Activated T-helper 17 cell treated with anti-CD3 and anti-CD28 coated beads, Interleukin-2, amount 50 U/mL, for 72 hours (primary cell): ENCODE measurements around the gene FBXO11. TPM values are rescaled to one million over a fixed set of nuclear protein-coding genes. Genes with fewer than 3 reads are reported as not detected.

ENCODE experiments used
- ATAC-seq: fragments of 150-1000 bp; cut with Tn5 transposase; replicated peaks from 2 replicates; pipeline ENCODE4 v1.10.0; 2021; ENCODE audit warnings: mild to moderate bottlenecking, moderate library complexity
- H3K27ac Mint-ChIP-seq: one replicate; pipeline ENCODE4 v1.8.0; 2022; ENCODE audit warnings: mixed read lengths
- H3K27me3 Mint-ChIP-seq: one replicate; pipeline ENCODE4 v1.8.0; 2022; ENCODE audit warnings: mixed read lengths
- H3K36me3 Mint-ChIP-seq: one replicate; pipeline ENCODE4 v1.8.0; 2022; ENCODE audit warnings: low read depth, mild to moderate bottlenecking, mixed read lengths
- H3K4me1 Mint-ChIP-seq: one replicate; pipeline ENCODE4 v1.8.0; 2022; ENCODE audit warnings: mixed read lengths
- H3K4me3 Mint-ChIP-seq: one replicate; pipeline ENCODE4 v1.8.0; 2022; ENCODE audit warnings: mild to moderate bottlenecking, mixed read lengths
- H3K9me3 Mint-ChIP-seq: one replicate; pipeline ENCODE4 v1.8.0; 2022; ENCODE audit warnings: mixed read lengths
- total RNA-seq, 2 donors: library from RNA; stranded (reverse); gene quantifications; one replicate each; pipeline ENCODE4 v1.2.3, GENCODE V29; 2022

The FBXO11 gene
- total RNA-seq, 2 donors from 2014 or later = 43.5 to 66.7 TPM

DNA sequence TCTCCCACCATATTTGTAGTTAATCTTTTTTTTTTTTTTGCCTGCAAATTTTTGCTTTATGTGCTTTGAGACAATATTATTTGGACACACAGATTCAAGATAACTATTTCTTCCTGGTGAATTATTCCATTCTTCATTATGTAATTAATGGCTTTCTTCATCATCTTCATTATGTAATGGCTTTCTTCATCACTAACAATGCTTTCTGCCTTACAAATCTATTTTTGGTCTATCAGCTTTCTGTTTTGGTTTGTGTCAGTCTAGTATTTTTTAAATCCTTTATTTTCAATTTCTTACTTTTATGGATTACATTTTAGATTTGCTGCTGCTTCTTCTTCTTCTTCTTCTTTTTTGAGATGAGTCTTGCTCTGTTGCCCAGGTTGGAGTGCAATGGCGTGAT is 62.9 kb downstream of the FBXO11 start:
- Mint-ChIP-seq H3K27ac (peak overlapping the region; percentile 66), H3K36me3 (peaks cover 46% of the 10 kb centered on the region), H3K4me1 (peaks cover 11% of the 10 kb centered on the region), H3K9me3 (no peaks in the 10 kb centered on the region), H3K4me3 (no peak overlapping the region), H3K27me3 (no peaks in the 10 kb centered on the region)
- ATAC-seq = no peak

DNA sequence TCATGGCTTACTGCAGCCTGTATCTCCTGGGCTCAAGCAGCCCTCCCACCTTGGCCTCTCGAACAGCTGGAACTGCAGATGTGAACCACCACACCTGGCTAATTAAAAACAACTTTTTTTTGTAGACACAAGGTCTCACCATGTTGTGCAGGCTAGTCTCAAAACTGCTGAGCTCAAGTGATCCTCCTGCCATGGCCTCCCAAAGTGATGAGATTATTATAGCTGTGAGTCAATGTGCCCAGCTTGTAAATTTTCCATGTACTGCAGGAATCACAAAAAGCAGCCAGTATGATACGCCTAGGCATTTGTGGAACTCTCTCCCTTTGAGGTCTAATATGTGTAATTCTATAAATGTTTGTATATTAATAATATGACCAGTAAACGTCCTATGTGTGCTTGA is 63.5 kb downstream of the FBXO11 start:
- ATAC-seq = no peak
- Mint-ChIP-seq H3K27ac (peak overlapping the region; percentile 66), H3K9me3 (no peaks in the 10 kb centered on the region), H3K27me3 (no peaks in the 10 kb centered on the region), H3K4me1 (peaks cover 11% of the 10 kb centered on the region), H3K4me3 (no peak overlapping the region), H3K36me3 (peaks cover 47% of the 10 kb centered on the region)

DNA sequence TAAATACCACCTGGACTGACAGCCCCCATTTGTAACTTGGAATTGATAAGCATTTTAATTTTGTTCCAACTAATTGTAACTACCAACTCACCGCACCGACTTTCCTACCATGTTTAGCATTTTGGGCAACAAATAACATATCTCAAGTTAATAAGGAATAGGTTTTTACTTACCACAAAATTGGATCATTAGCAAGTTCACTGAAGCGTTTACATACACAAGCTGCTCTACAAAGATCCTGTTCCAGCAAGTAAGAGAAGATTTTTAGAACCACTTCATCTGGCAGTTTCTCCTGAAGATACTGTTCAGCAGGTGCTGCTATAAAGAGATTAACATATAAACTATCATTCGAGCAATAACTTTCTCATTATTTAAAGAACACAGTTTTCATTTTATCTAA is 67.6 kb downstream of the FBXO11 start:
- H3K9me3 Mint-ChIP-seq = no peaks in the 10 kb centered on the region
- ATAC-seq = no peak
- H3K27ac Mint-ChIP-seq = no peak overlapping the region
- peaks cover 5% of the 10 kb centered on the region for H3K4me1 Mint-ChIP-seq
- H3K4me3 Mint-ChIP-seq = no peak overlapping the region
- H3K27me3 Mint-ChIP-seq = no peaks in the 10 kb centered on the region
- peaks cover 84% of the 10 kb centered on the region for H3K36me3 Mint-ChIP-seq

DNA sequence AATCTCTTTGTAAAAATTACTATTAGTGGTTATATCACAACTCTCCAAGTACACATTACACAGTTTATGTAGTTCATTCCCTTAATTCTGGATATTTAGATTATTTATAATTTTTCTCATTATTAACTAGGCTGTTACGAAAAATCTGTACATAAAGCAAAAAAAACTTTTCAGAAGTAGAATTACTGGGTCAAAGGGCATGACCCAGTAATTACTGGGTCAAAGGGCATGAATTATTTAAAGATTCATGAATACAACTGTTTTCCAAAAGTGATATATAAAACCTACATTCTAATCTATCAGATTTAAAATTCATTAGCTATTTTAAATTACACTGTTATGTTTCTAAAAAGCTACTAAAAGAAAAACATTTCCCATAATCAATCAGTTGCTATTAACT is 68.0 kb downstream of the FBXO11 start:
- peaks cover 82% of the 10 kb centered on the region for H3K36me3 Mint-ChIP-seq
- H3K4me3 Mint-ChIP-seq = no peak overlapping the region
- peaks cover under 1% of the 10 kb centered on the region for H3K4me1 Mint-ChIP-seq
- no peak overlapping the region for H3K27ac Mint-ChIP-seq
- H3K9me3 Mint-ChIP-seq = no peaks in the 10 kb centered on the region
- no peaks in the 10 kb centered on the region for H3K27me3 Mint-ChIP-seq
- no peak for ATAC-seq

DNA sequence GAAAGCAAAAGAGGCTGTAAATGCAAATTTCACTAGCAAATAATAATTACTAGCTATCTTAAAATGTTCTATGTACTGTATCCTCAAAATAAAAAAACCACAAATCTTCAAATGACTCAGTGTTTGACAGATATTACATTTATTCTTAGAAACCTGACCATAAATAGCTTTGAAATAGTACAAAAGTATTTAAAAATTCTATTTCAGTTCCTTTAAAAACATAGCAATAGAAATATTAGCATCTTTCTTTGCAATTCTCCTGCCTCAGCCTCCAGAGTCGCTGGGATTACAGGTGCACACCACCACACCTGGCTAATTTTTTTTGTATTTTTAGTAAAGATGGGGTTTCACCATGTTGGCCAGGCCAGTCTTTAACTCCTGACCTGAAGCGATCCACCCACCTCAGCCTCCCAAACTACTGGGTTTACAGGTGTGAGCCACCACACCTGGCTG is 72.8 kb downstream of the FBXO11 start:
- no peaks in the 10 kb centered on the region for H3K4me1 Mint-ChIP-seq
- H3K27ac Mint-ChIP-seq = no peak overlapping the region
- no peaks in the 10 kb centered on the region for H3K9me3 Mint-ChIP-seq
- no peak for ATAC-seq
- H3K36me3 Mint-ChIP-seq = peaks cover 90% of the 10 kb centered on the region
- no peaks in the 10 kb centered on the region for H3K27me3 Mint-ChIP-seq
- H3K4me3 Mint-ChIP-seq = no peak overlapping the region

DNA sequence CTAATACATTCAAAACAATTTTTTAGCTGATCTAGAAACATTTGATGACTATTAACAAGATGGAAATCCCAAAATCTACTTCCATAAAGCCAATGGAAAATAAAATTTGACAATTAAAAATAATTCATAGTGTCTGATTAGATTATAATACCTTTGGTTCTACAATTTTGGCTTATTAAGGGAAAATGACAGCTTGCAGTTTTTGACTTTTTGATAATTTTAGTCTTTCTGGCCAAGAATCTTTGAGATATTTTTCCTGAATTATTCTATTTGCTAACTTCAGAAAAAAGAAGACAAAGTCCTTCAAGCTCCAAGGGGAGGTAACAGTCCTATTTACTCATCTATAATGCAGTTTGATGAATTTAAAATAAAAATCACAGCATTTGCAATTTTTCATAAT is 83.8 kb downstream of the FBXO11 start:
- no peak for ATAC-seq
- H3K4me3 Mint-ChIP-seq = no peak overlapping the region
- no peaks in the 10 kb centered on the region for H3K4me1 Mint-ChIP-seq
- no peaks in the 10 kb centered on the region for H3K9me3 Mint-ChIP-seq
- H3K36me3 Mint-ChIP-seq = peaks cover 98% of the 10 kb centered on the region
- H3K27me3 Mint-ChIP-seq = no peaks in the 10 kb centered on the region
- no peak overlapping the region for H3K27ac Mint-ChIP-seq

DNA sequence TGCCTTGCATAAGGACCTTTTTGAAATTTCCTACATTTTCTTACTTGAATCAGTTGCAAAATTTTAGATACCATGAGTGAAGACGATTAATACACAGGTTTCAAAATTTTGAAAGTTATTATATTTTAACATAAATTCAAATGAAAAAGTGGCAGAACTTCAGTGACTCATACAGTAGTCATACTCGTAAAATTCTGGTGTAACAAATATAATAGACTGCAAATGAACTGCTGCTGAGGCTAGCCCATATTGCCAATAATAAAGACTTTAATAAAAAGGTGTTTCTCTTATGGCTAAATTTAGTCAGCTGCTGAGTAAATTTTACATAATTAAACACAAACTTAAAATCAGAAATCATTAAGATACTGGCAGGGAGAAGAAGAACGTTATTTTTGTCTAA is 86.5 kb downstream of the FBXO11 start:
- Mint-ChIP-seq H3K4me3 (no peak overlapping the region), H3K4me1 (no peaks in the 10 kb centered on the region), H3K9me3 (no peaks in the 10 kb centered on the region), H3K36me3 (peaks cover 98% of the 10 kb centered on the region), H3K27me3 (no peaks in the 10 kb centered on the region), H3K27ac (no peak overlapping the region)
- ATAC-seq = no peak

DNA sequence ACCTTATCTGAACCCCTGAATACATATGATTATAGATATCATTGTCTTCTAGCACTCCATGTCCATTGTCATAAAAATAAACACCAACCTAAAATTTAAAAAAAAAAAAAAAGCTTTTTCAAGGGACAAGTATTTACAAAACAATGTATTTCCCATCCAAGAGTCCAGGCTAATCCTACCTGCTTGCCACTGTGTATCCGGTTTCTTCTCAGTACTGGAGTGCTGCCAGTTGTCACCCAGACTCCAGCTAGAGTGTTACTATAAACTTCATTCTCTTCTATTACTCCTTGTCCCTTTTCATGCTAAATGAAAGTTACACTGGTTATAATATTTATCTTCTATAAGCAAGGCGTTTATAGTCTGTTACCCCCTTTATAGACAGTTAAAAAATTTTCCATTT is 87.5 kb downstream of the FBXO11 start:
- no peaks in the 10 kb centered on the region for H3K27me3 Mint-ChIP-seq
- H3K36me3 Mint-ChIP-seq = peaks cover 98% of the 10 kb centered on the region
- H3K4me3 Mint-ChIP-seq = no peak overlapping the region
- H3K4me1 Mint-ChIP-seq = no peaks in the 10 kb centered on the region
- ATAC-seq = no peak
- H3K9me3 Mint-ChIP-seq = no peaks in the 10 kb centered on the region
- no peak overlapping the region for H3K27ac Mint-ChIP-seq

DNA sequence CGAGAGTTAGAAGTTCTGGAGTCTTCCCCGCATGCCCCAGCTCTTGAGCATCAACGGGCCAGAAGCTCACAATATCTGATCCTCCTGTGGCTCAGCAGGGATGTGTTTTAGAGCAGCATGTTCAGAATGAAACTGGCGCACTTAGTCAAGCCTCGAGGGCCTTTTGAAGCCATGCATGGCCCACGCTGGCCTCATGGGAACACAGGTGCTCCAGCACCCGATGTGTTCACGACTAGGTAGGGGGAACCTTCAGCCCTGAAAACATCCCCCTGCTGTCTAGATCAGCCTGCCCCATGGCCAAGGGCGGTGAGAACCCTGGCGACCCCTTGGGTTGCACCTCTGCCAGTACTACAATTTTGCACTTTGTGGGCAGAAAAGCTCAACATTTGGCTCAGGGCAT is 90.5 kb downstream of the FBXO11 start:
- Mint-ChIP-seq H3K4me1 (peaks cover 5% of the 10 kb centered on the region), H3K4me3 (no peak overlapping the region), H3K36me3 (peaks cover 100% of the 10 kb centered on the region), H3K27me3 (no peaks in the 10 kb centered on the region), H3K9me3 (no peaks in the 10 kb centered on the region), H3K27ac (no peak overlapping the region)
- no peak for ATAC-seq

DNA sequence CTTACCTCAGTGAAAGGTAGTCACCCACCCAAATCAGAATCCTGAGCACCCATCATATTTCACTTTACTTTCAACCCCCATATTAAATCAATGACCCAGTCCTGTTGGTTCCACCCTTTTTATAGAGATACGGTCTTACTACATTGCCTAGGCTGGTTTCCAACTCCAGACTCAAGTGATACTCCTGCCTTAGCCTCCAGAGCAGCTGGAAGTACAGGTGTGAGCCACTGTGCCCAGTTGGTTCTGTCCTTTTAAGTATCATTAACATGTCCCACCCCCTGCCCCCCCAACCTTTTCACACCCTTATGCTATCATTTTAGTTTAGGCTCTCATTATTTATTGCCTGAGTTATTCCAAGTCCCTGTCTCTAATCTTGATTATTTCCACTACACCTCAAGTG is 94.6 kb downstream of the FBXO11 start:
- peak overlapping the region; percentile 61 for H3K27ac Mint-ChIP-seq
- no peaks in the 10 kb centered on the region for H3K27me3 Mint-ChIP-seq
- no peaks in the 10 kb centered on the region for H3K9me3 Mint-ChIP-seq
- H3K4me3 Mint-ChIP-seq = no peak overlapping the region
- peaks cover 100% of the 10 kb centered on the region for H3K36me3 Mint-ChIP-seq
- H3K4me1 Mint-ChIP-seq = peaks cover 5% of the 10 kb centered on the region
- ATAC-seq = no peak

DNA sequence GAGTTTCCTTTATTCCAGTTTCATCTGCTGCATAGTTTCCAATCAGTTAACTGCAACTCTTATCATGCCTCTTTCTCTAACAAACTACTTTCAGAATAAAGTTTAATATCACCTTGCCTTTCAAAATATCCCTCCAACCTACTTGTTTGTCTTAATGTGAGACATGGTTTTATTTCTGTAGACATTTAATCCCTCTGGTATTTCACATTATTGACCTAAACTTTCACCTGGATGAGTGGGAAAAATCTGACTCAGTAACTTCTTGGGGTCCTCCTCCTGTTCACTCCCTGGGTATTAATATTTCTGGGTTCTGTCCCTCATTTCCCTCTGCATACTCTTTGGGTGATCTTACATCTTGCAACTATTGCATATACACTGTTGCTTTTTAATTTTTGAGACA is 95.4 kb downstream of the FBXO11 start:
- no peaks in the 10 kb centered on the region for H3K9me3 Mint-ChIP-seq
- H3K4me3 Mint-ChIP-seq = no peak overlapping the region
- H3K27ac Mint-ChIP-seq = peak overlapping the region; percentile 61
- no peaks in the 10 kb centered on the region for H3K27me3 Mint-ChIP-seq
- peaks cover 5% of the 10 kb centered on the region for H3K4me1 Mint-ChIP-seq
- no peak for ATAC-seq
- peaks cover 100% of the 10 kb centered on the region for H3K36me3 Mint-ChIP-seq

DNA sequence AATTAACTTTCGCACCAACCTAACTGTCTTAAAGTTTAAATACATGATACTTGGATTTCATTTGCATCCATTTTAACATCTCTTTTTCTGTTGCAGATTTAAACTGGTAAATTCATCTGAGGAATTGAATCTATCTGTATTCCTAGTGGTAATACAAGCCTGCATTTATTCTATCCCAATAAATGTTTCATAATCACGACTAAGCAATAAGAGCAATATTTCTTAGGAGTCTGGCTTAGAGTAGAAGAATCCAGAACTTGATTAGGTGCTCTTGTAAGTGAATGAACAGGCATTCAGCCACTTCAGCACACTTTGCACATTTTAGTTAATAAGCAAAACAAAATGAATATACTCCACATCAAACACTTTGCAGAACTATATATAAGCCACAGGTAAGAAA is 96.4 kb downstream of the FBXO11 start:
- Mint-ChIP-seq H3K36me3 (peaks cover 100% of the 10 kb centered on the region), H3K9me3 (no peaks in the 10 kb centered on the region), H3K27ac (no peak overlapping the region), H3K4me1 (peaks cover 5% of the 10 kb centered on the region), H3K4me3 (no peak overlapping the region), H3K27me3 (no peaks in the 10 kb centered on the region)
- ATAC-seq = no peak

DNA sequence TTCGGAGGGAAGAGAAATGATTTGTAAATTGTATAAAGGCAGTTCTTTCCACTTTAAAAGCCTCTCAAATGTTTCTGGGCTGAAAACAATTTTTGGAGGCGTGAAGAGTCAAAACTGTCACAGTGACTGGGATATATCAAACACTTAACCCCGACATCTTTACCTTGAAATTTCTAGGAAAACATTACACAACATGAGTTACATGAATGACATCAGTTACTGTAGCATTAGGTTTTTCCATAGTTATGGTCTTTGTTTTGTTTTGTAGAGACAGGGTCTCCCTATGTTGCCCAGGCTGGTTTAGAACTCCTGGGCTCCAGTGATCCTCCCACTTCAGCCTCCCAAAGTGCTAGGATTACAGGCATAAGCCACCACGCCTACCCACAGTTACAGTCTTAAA is 97.7 kb downstream of the FBXO11 start:
- peak; percentile 3 for ATAC-seq
- Mint-ChIP-seq H3K27ac (peak overlapping the region; percentile 5), H3K4me1 (peaks cover 5% of the 10 kb centered on the region), H3K9me3 (no peaks in the 10 kb centered on the region), H3K4me3 (no peak overlapping the region), H3K27me3 (no peaks in the 10 kb centered on the region), H3K36me3 (peaks cover 100% of the 10 kb centered on the region)

DNA sequence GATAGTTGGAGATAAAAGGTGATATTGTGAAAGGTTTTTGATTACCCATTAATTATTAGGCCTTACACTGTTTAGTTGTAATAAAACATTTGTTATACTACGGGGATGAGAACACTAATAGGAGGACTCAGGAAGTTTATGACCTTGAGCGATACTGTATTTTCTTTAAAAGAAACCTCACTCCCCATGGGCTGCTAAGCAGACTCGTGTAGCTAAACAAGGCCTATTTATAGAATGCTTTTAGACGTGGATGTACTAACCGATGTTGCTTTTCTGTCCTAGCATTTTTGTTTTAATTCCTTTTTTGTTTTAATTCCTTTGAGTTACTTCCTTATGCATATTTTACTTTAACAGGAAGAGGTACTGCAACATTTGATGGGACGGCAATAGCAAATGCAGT is 100.4 kb downstream of the FBXO11 start:
- ATAC-seq = no peak
- Mint-ChIP-seq H3K27me3 (no peaks in the 10 kb centered on the region), H3K4me3 (no peak overlapping the region), H3K4me1 (no peaks in the 10 kb centered on the region), H3K36me3 (peaks cover 100% of the 10 kb centered on the region), H3K27ac (no peak overlapping the region), H3K9me3 (no peaks in the 10 kb centered on the region)

DNA sequence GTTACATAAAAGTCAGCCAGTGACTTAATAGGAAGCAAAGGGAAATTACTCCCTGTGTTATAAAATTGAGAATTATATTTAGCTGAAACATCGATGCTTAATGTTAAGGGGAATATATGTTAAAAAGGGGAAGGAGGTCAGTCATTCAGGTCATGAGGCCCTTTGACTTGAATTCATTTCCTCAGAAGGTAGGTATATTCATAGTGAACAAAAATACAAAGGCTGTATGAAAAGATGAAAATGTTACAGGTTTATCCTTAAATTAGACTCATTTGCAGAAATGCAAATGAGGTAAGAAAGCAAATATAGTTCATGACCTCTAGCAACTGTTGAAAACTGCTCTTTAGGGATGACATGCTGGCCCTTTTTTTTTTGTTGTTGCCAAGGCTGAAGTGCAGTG is 102.5 kb downstream of the FBXO11 start:
- H3K36me3 Mint-ChIP-seq = peaks cover 100% of the 10 kb centered on the region
- H3K4me1 Mint-ChIP-seq = peaks cover 5% of the 10 kb centered on the region
- H3K4me3 Mint-ChIP-seq = no peak overlapping the region
- H3K27me3 Mint-ChIP-seq = no peaks in the 10 kb centered on the region
- no peaks in the 10 kb centered on the region for H3K9me3 Mint-ChIP-seq
- peak; percentile 53 for ATAC-seq
- peak overlapping the region; percentile 2 for H3K27ac Mint-ChIP-seq

DNA sequence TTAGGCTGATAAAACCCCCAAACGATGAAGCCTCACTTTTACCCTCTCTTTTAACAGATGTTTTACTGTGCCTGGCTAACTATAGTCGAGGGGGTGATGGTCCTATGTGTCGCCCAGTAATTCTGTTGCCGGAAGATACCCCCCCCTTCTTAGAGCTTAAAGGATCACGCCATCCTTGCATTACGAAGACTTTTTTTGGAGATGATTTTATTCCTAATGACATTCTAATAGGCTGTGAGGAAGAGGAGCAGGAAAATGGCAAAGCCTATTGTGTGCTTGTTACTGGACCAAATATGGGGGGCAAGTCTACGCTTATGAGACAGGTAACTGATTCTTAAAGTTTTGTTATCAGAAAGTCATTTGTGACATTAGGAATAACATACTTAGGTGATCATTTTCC is 102.9 kb downstream of the FBXO11 start:
- Mint-ChIP-seq H3K27me3 (no peaks in the 10 kb centered on the region), H3K4me1 (peaks cover 5% of the 10 kb centered on the region), H3K9me3 (no peaks in the 10 kb centered on the region), H3K36me3 (peaks cover 100% of the 10 kb centered on the region), H3K4me3 (no peak overlapping the region), H3K27ac (peak overlapping the region; percentile 2)
- no peak for ATAC-seq
